Measurements from ENCODE around the gene DAW1. TPM values are rescaled to one million over a fixed set of nuclear protein-coding genes. Genes with fewer than 3 reads are reported as not detected.
A peak's percentile ranks its signal among the peaks of the same experiment; 100 is the strongest.

DAW1 gene
- total and polyA plus RNA-seq, 2 of the 13 experiments (the other 11 are each of a cell fraction or from before 2014, with no cell fraction given), result not detected

DNA sequence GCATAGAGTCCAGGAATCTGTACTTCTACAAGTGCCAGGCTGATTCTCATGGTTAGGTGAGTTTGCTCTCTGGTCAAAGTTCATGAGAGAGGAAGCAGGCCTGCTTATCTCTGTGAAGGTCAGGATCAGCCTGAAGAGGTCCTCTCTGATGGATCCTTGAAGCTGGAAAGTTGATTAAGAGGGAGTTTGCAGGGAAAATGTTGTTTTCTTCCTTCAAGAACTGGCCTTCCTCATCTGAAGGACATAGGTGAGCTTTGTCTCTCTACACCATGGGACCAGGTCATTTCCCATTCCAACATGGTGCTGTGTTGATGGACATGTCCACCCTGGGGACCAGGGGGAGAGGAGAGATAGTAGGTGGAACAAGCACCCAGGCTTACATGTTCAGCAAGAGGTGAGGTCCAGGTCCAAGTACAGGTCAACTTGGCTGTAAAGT lies 42.9 kb upstream of the DAW1 start (continued):
- TF ChIP-seq, protein P1, sequence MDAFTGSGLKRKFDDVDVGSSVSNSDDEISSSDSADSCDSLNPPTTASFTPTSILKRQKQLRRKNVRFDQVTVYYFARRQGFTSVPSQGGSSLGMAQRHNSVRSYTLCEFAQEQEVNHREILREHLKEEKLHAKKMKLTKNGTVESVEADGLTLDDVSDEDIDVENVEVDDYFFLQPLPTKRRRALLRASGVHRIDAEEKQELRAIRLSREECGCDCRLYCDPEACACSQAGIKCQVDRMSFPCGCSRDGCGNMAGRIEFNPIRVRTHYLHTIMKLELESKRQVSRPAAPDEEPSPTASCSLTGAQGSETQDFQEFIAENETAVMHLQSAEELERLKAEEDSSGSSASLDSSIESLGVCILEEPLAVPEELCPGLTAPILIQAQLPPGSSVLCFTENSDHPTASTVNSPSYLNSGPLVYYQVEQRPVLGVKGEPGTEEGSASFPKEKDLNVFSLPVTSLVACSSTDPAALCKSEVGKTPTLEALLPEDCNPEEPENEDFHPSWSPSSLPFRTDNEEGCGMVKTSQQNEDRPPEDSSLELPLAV (CRISPR knock-in tag; conservative IDR thresholded peaks at IDR 0.05; ENCODE audit: low read depth), result no peak
- TF ChIP-seq TCF7L2 (IDR thresholded peaks at IDR 0.05; ENCODE audit: low read depth, low read length), result no peak
- TF ChIP-seq U2AF1 (optimal IDR thresholded peaks at IDR 0.05; ENCODE audit: low read depth, low read length), result no peak
- TF ChIP-seq, protein P2, sequence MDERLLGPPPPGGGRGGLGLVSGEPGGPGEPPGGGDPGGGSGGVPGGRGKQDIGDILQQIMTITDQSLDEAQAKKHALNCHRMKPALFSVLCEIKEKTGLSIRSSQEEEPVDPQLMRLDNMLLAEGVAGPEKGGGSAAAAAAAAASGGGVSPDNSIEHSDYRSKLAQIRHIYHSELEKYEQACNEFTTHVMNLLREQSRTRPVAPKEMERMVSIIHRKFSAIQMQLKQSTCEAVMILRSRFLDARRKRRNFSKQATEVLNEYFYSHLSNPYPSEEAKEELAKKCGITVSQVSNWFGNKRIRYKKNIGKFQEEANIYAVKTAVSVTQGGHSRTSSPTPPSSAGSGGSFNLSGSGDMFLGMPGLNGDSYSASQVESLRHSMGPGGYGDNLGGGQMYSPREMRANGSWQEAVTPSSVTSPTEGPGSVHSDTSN (CRISPR knock-in tag; IDR thresholded peaks at IDR 0.05), result no peak
- TF ChIP-seq, protein P3, sequence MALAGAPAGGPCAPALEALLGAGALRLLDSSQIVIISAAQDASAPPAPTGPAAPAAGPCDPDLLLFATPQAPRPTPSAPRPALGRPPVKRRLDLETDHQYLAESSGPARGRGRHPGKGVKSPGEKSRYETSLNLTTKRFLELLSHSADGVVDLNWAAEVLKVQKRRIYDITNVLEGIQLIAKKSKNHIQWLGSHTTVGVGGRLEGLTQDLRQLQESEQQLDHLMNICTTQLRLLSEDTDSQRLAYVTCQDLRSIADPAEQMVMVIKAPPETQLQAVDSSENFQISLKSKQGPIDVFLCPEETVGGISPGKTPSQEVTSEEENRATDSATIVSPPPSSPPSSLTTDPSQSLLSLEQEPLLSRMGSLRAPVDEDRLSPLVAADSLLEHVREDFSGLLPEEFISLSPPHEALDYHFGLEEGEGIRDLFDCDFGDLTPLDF (CRISPR knock-in tag; IDR thresholded peaks at IDR 0.05), result no peak
- no peak for TF ChIP-seq SP4 (CRISPR knock-in tag; IDR thresholded peaks at IDR 0.05)
- TF ChIP-seq HNRNPH1 (optimal IDR thresholded peaks at IDR 0.05; ENCODE audit: low read depth, low read length), result no peak
- TF ChIP-seq TP53 (CRISPR knock-in tag; conservative IDR thresholded peaks at IDR 0.05), result no peak
- TF ChIP-seq ZNF569 (CRISPR knock-in tag; IDR thresholded peaks at IDR 0.05; ENCODE audit: borderline replicate concordance), result no peak
- TF ChIP-seq ERF (CRISPR knock-in tag; IDR thresholded peaks at IDR 0.05), result peak; percentile 31; the same call in 1 of the 2 replicates
- TF ChIP-seq, protein P4, sequence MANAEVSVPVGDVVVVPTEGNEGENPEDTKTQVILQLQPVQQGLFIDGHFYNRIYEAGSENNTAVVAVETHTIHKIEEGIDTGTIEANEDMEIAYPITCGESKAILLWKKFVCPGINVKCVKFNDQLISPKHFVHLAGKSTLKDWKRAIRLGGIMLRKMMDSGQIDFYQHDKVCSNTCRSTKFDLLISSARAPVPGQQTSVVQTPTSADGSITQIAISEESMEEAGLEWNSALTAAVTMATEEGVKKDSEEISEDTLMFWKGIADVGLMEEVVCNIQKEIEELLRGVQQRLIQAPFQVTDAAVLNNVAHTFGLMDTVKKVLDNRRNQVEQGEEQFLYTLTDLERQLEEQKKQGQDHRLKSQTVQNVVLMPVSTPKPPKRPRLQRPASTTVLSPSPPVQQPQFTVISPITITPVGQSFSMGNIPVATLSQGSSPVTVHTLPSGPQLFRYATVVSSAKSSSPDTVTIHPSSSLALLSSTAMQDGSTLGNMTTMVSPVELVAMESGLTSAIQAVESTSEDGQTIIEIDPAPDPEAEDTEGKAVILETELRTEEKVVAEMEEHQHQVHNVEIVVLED (CRISPR knock-in tag; IDR thresholded peaks at IDR 0.05; ENCODE audit: borderline replicate concordance), result no peak
- TF ChIP-seq THAP11 (CRISPR knock-in tag; IDR thresholded peaks at IDR 0.05), result peak; percentile 26; the same call in 1 of the 2 replicates
- TF ChIP-seq, protein P5, sequence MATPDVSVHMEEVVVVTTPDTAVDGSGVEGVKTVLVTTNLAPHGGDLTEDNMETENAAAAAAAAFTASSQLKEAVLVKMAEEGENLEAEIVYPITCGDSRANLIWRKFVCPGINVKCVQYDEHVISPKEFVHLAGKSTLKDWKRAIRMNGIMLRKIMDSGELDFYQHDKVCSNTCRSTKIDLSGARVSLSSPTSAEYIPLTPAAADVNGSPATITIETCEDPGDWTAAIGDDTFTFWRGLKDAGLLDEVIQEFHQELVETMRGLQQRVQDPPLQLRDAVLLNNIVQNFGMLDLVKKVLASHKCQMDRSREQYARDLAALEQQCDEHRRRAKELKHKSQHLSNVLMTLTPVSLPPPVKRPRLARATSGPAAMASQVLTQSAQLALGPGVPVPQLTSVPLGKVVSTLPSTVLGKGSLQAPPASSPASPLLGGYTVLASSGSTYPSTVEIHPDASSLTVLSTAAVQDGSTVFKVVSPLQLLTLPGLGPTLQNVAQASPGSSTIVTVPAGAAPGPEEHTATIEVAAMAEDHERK (CRISPR knock-in tag; IDR thresholded peaks at IDR 0.05; ENCODE audit: low read depth), result no peak
- TF ChIP-seq ZMYM4 (CRISPR knock-in tag; IDR thresholded peaks at IDR 0.05), result peak; percentile 74
- TF ChIP-seq EHMT2 (IDR thresholded peaks at IDR 0.05; ENCODE audit: borderline replicate concordance, low read depth, low read length), result peak; percentile 75; the same call in 1 of the 2 replicates
- TF ChIP-seq ZNF558 (CRISPR knock-in tag; IDR thresholded peaks at IDR 0.05; ENCODE audit: borderline replicate concordance), result no peak
- TF ChIP-seq, protein P6, sequence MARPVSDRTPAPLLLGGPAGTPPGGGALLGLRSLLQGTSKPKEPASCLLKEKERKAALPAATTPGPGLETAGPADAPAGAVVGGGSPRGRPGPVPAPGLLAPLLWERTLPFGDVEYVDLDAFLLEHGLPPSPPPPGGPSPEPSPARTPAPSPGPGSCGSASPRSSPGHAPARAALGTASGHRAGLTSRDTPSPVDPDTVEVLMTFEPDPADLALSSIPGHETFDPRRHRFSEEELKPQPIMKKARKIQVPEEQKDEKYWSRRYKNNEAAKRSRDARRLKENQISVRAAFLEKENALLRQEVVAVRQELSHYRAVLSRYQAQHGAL (CRISPR knock-in tag; IDR thresholded peaks at IDR 0.05; ENCODE audit: not compliant biosample characterization), result no peak
- no peak for TF ChIP-seq MYC (CRISPR knock-in tag; IDR thresholded peaks at IDR 0.05; ENCODE audit: borderline replicate concordance)
- no peak for TF ChIP-seq HOXA7 (CRISPR knock-in tag; IDR thresholded peaks at IDR 0.05)
- TF ChIP-seq, protein P7, sequence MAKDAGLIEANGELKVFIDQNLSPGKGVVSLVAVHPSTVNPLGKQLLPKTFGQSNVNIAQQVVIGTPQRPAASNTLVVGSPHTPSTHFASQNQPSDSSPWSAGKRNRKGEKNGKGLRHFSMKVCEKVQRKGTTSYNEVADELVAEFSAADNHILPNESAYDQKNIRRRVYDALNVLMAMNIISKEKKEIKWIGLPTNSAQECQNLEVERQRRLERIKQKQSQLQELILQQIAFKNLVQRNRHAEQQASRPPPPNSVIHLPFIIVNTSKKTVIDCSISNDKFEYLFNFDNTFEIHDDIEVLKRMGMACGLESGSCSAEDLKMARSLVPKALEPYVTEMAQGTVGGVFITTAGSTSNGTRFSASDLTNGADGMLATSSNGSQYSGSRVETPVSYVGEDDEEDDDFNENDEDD (CRISPR knock-in tag; IDR thresholded peaks at IDR 0.05; ENCODE audit: borderline replicate concordance), result no peak
- no peak for TF ChIP-seq SNRNP70 (IDR thresholded peaks at IDR 0.05; ENCODE audit: low read depth, low read length)
- no peak for TF ChIP-seq DR1 (CRISPR knock-in tag; IDR thresholded peaks at IDR 0.05)

All from HepG2 (cell line).